Activated CD4-positive, alpha-beta memory T cell treated with anti-CD3 and anti-CD28 coated beads, Interleukin-2, amount 10 ng/mL, durations not matched to agents 7 days and 5 days (primary cell): ENCODE measurements around the gene AQP5. TPM values are rescaled to one million over a fixed set of nuclear protein-coding genes. Genes with fewer than 3 reads are reported as not detected.

Source experiments
- CTCF ChIA-PET: fragments of 350-600 bp; sonication (Branson Sonifier 250); formaldehyde crosslinking; loops from one replicate; lab custom pipeline; 2021; ENCODE audit warnings: antibody characterized with exemption, inconsistent platforms; lab: Charles Lee
- POLR2A ChIA-PET: fragments of 350-600 bp; sonication (Branson Sonifier 250); formaldehyde crosslinking; loops from one replicate; lab custom pipeline; 2021; ENCODE audit warnings: antibody characterized with exemption; lab: Charles Lee
- DNase-seq: peaks from one replicate; pipeline ENCODE4 v3.0.0-alpha.2; 2020
- H3K27ac Mint-ChIP-seq: one replicate; pipeline ENCODE4 v1.8.0; 2021; ENCODE audit warnings: mild to moderate bottlenecking, mixed read lengths
- H3K27me3 Mint-ChIP-seq: one replicate; pipeline ENCODE4 v1.8.0; 2021; ENCODE audit warnings: mixed read lengths
- H3K36me3 Mint-ChIP-seq: one replicate; pipeline ENCODE4 v1.8.0; 2021; ENCODE audit warnings: low read depth, mixed read lengths
- H3K4me1 Mint-ChIP-seq: one replicate; pipeline ENCODE4 v1.8.0; 2021; ENCODE audit warnings: mixed read lengths
- H3K4me3 Mint-ChIP-seq: one replicate; pipeline ENCODE4 v1.8.0; 2021; ENCODE audit warnings: mild to moderate bottlenecking, mixed read lengths
- H3K9me3 Mint-ChIP-seq: one replicate; pipeline ENCODE4 v1.8.0; 2021; ENCODE audit warnings: mixed read lengths
- total RNA-seq, 2 experiments: library from RNA; stranded (reverse); gene quantifications; one replicate each; pipeline ENCODE4 v1.2.3, GENCODE V29; 2021

AQP5 gene
- total RNA-seq, 2 experiments from 2014 or later: not detected

- no peak for DNase-seq
- Mint-ChIP-seq H3K36me3 (no peaks in the 10 kb centered on the region), H3K27ac (peak overlapping the region; percentile 90), H3K4me1 (peaks cover 55% of the 10 kb centered on the region), H3K4me3 (no peak overlapping the region), H3K27me3 (peaks cover 4% of the 10 kb centered on the region), H3K9me3 (no peaks in the 10 kb centered on the region)
- POLR2A ChIA-PET: interaction anchor here (0.9 to 1.9 kb wide), 13 partner anchors 9 to 275 kb away, joined by 3 to 11 read pairs (median 4); partner anchors contain the start of genes BCDIN3D, RACGAP1 and SMARCD1
- CTCF ChIA-PET: interaction anchor here (0.6 to 4.5 kb wide), 50 partner anchors 9 to 1632 kb away, joined by 3 to 86 read pairs (median 4); partner anchors contain the start of genes BCDIN3D, COX14, FAIM2 and RACGAP1
These were observed 15.6 kb upstream of the AQP5 start for GRCh38 chr12:49946086-49946485.

- H3K4me3 Mint-ChIP-seq: no peak overlapping the region
- DNase-seq: no peak
- no peaks in the 10 kb centered on the region for H3K9me3 Mint-ChIP-seq
- H3K36me3 Mint-ChIP-seq: no peaks in the 10 kb centered on the region
- H3K27me3 Mint-ChIP-seq: peaks cover 4% of the 10 kb centered on the region
- no peak overlapping the region for H3K27ac Mint-ChIP-seq
- CTCF ChIA-PET: interaction anchor here (0.6 to 4.5 kb wide), 26 partner anchors 9 to 1632 kb away, joined by 3 to 86 read pairs (median 6); partner anchors contain the start of genes BCDIN3D, COX14 and TMBIM6
- POLR2A ChIA-PET: interaction anchor here (0.9 to 1.9 kb wide), 8 partner anchors 9 to 416 kb away, joined by 3 to 11 read pairs (median 4); partner anchors contain the start of gene BCDIN3D
- peaks cover 51% of the 10 kb centered on the region for H3K4me1 Mint-ChIP-seq
These were observed 15.2 kb upstream of the AQP5 start for GRCh38 chr12:49946497-49946896.

- Mint-ChIP-seq H3K9me3 (no peaks in the 10 kb centered on the region), H3K27me3 (peaks cover 8% of the 10 kb centered on the region), H3K4me3 (no peak overlapping the region), H3K4me1 (peaks cover 39% of the 10 kb centered on the region), H3K36me3 (no peaks in the 10 kb centered on the region), H3K27ac (no peak overlapping the region)
- POLR2A ChIA-PET: no interaction called here
- no peak for DNase-seq
- CTCF ChIA-PET: interaction anchor here (1.1 to 4.5 kb wide), 2 partner anchors 19 to 107 kb away, joined by 4 to 86 read pairs; no protein-coding TSS in a partner anchor
These were observed 14.0 kb upstream of the AQP5 start for GRCh38 chr12:49947593-49948226.

GRCh38 chr12:49948866-49949845 lies 12.5 kb upstream of the AQP5 start:
- Mint-ChIP-seq H3K9me3 (no peaks in the 10 kb centered on the region), H3K4me1 (peaks cover 25% of the 10 kb centered on the region), H3K27ac (no peak overlapping the region), H3K36me3 (no peaks in the 10 kb centered on the region), H3K4me3 (no peak overlapping the region), H3K27me3 (peaks cover 16% of the 10 kb centered on the region)
- DNase-seq: no peak
- CTCF ChIA-PET: interaction anchor here (1.9 to 4.5 kb wide), 2 partner anchors 18 kb away, joined by 14 to 86 read pairs; no protein-coding TSS in a partner anchor
- POLR2A ChIA-PET: no interaction called here

GRCh38 chr12:49949866-49950265 lies 11.8 kb upstream of the AQP5 start:
- Mint-ChIP-seq H3K36me3 (no peaks in the 10 kb centered on the region), H3K27me3 (peaks cover 23% of the 10 kb centered on the region), H3K4me1 (peaks cover 18% of the 10 kb centered on the region), H3K27ac (no peak overlapping the region), H3K4me3 (no peak overlapping the region), H3K9me3 (no peaks in the 10 kb centered on the region)
- ChIA-PET CTCF (interaction anchor here (1.9 kb wide), 1 partner anchor 17 kb away, joined by 14 read pairs; no protein-coding TSS in a partner anchor), POLR2A (no interaction called here)
- no peak for DNase-seq

GRCh38 chr12:49950273-49951251 lies 11.1 kb upstream of the AQP5 start, which contains the start of gene AQP2:
TSS of gene AQP2 (plus strand) at chr12:49950737. CDS start at chr12:49950831, 94 bp downstream.
- DNase-seq: no peak
- ChIA-PET POLR2A (no interaction called here), CTCF (interaction anchor here (1.9 kb wide), 1 partner anchor 17 kb away, joined by 14 read pairs; no protein-coding TSS in a partner anchor)
- Mint-ChIP-seq H3K4me3 (no peak within 1 kb of the TSS), H3K36me3 (no peaks in the 10 kb centered on the region), H3K27me3 (peaks cover 25% of the 10 kb centered on the region), H3K4me1 (peaks cover 11% of the 10 kb centered on the region), H3K9me3 (no peaks in the 10 kb centered on the region), H3K27ac (no peak within 1 kb of the TSS)

- CTCF ChIA-PET: no interaction called here
- no peak overlapping the region for H3K4me3 Mint-ChIP-seq
- DNase-seq: no peak
These were observed 10.0 kb upstream of the AQP5 start for GRCh38 chr12:49951411-49952240.

GRCh38 chr12:49952391-49953055 lies 9.1 kb upstream of the AQP5 start:
- Mint-ChIP-seq H3K27me3 (peaks cover 44% of the 10 kb centered on the region), H3K4me1 (no peaks in the 10 kb centered on the region), H3K4me3 (no peak overlapping the region), H3K36me3 (no peaks in the 10 kb centered on the region), H3K9me3 (no peaks in the 10 kb centered on the region), H3K27ac (no peak overlapping the region)
- POLR2A ChIA-PET: no interaction called here
- CTCF ChIA-PET: interaction anchor here (0.8 to 1.0 kb wide), 2 partner anchors 14 to 22 kb away, joined by 3 to 4 read pairs; no protein-coding TSS in a partner anchor
- no peak for DNase-seq

More at GRCh38 chr12:49951411-49952240, 10.0 kb upstream of the AQP5 start:
- POLR2A ChIA-PET: no interaction called here
- Mint-ChIP-seq H3K9me3 (no peaks in the 10 kb centered on the region), H3K27ac (no peak overlapping the region), H3K4me1 (peaks cover under 1% of the 10 kb centered on the region), H3K36me3 (no peaks in the 10 kb centered on the region), H3K27me3 (peaks cover 35% of the 10 kb centered on the region)

- Mint-ChIP-seq H3K4me1 (no peaks in the 10 kb centered on the region), H3K27me3 (peaks cover 51% of the 10 kb centered on the region), H3K27ac (no peak overlapping the region), H3K4me3 (no peak overlapping the region), H3K9me3 (no peaks in the 10 kb centered on the region), H3K36me3 (no peaks in the 10 kb centered on the region)
- DNase-seq: no peak
- ChIA-PET POLR2A (no interaction called here), CTCF (interaction anchor here (0.8 to 1.0 kb wide), 2 partner anchors 14 to 23 kb away, joined by 3 to 4 read pairs; no protein-coding TSS in a partner anchor)
These were observed 8.5 kb upstream of the AQP5 start for GRCh38 chr12:49953151-49953550.

GRCh38 chr12:49953961-49954846 lies 7.5 kb upstream of the AQP5 start:
- H3K36me3 Mint-ChIP-seq: no peaks in the 10 kb centered on the region
- ChIA-PET CTCF (interaction anchor here (0.8 to 1.3 kb wide), 2 partner anchors 9 to 13 kb away, joined by 4 to 5 read pairs; no protein-coding TSS in a partner anchor), POLR2A (interaction anchor here (1.7 kb wide), 1 partner anchor 9 kb away, joined by 4 read pairs; no protein-coding TSS in a partner anchor)
- no peak overlapping the region for H3K27ac Mint-ChIP-seq
- no peak for DNase-seq
- H3K4me3 Mint-ChIP-seq: no peak overlapping the region
- H3K27me3 Mint-ChIP-seq: peaks cover 57% of the 10 kb centered on the region
- no peaks in the 10 kb centered on the region for H3K4me1 Mint-ChIP-seq
- H3K9me3 Mint-ChIP-seq: no peaks in the 10 kb centered on the region
